Calu3 (cell line): ENCODE data around the gene PEAK1. TPM values are rescaled to one million over a fixed set of nuclear protein-coding genes. Genes with fewer than 3 reads are reported as not detected.

Source experiments
- BruUV-seq: library from RNA; stranded (reverse); fragments of 400-500 nt; replicated peaks from 2 replicates; lab custom pipeline; 2021; lab: Mats Ljungman, UMichigan
- CTCF ChIA-PET: fragments of 300-600 bp; sonication (Branson Sonifier 250); formaldehyde crosslinking; loops from one replicate; lab custom pipeline; 2022; ENCODE audit warnings: antibody characterized with exemption; lab: Charles Lee
- DNase-seq: peaks from one replicate; pipeline ENCODE4 v3.0.0; 2022
- H3K27ac Mint-ChIP-seq: one replicate; pipeline ENCODE4 v1.8.0; 2022; ENCODE audit warnings: mixed read lengths; ENCODE audit not compliant: unreplicated experiment
- H3K27me3 Mint-ChIP-seq: one replicate; pipeline ENCODE4 v1.8.0; 2022; ENCODE audit warnings: mixed read lengths; ENCODE audit not compliant: unreplicated experiment
- H3K36me3 Mint-ChIP-seq: one replicate; pipeline ENCODE4 v1.8.0; 2022; ENCODE audit warnings: mild to moderate bottlenecking, moderate library complexity, mixed read lengths; ENCODE audit not compliant: insufficient read depth, unreplicated experiment
- H3K4me1 Mint-ChIP-seq: one replicate; pipeline ENCODE4 v1.8.0; 2022; ENCODE audit warnings: mild to moderate bottlenecking, low read depth, mixed read lengths; ENCODE audit not compliant: unreplicated experiment
- H3K4me3 Mint-ChIP-seq: one replicate; pipeline ENCODE4 v1.8.0; 2022; ENCODE audit warnings: mild to moderate bottlenecking, low read depth, moderate library complexity, mixed read lengths; ENCODE audit not compliant: unreplicated experiment
- H3K9me3 Mint-ChIP-seq: one replicate; pipeline ENCODE4 v1.8.0; 2022; ENCODE audit warnings: low read depth, mixed read lengths; ENCODE audit not compliant: unreplicated experiment
- intact Hi-C: fragments of 100-400 bp; cut with micrococcal nuclease; formaldehyde crosslinking; loops from one replicate; pipeline ENCODE4 v1.10.0; 2022; ENCODE audit not compliant: unreplicated experiment
- total RNA-seq: library from RNA; stranded (reverse); gene quantifications from 2 replicates; pipeline ENCODE4 v1.2.3, GENCODE V29; 2022
- TF ChIP-seq, protein P1 (sequence below): fragments of 200-600 bp; IDR thresholded peaks from one replicate; pipeline ENCODE4 v1.8.0; 2022; ENCODE audit warnings: antibody characterized with exemption; ENCODE audit not compliant: unreplicated experiment

The PEAK1 gene
- total RNA-seq, 1 experiment from 2014 or later = 54.3 TPM

DNA sequence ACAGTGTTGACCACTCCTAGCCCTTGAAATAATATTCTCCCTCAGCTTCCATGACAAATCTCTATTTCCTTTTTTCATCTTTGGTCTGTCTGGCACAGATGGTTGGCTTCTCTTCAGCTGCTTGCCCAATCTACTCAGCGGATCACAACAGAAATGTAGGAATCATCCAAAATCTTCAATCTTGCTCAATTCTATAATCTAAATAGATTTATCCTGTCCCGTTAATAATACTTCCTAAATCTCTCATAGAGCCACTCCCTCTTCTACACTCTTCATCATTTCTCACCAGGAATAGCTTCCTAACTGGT is 3.8 kb downstream of the PEAK1 start:
- intact Hi-C loops = no loop called here
- BruUV-seq = no TSS peak
- CTCF ChIA-PET = interaction anchor here (0.7 kb wide), 1 partner anchor 228 kb away, joined by 3 read pairs; no protein-coding TSS in a partner anchor
- peaks cover 19% of the 10 kb centered on the region for H3K4me1 Mint-ChIP-seq
- peaks cover 32% of the 10 kb centered on the region for H3K36me3 Mint-ChIP-seq
- DNase-seq = no peak
- TF ChIP-seq, protein P1, sequence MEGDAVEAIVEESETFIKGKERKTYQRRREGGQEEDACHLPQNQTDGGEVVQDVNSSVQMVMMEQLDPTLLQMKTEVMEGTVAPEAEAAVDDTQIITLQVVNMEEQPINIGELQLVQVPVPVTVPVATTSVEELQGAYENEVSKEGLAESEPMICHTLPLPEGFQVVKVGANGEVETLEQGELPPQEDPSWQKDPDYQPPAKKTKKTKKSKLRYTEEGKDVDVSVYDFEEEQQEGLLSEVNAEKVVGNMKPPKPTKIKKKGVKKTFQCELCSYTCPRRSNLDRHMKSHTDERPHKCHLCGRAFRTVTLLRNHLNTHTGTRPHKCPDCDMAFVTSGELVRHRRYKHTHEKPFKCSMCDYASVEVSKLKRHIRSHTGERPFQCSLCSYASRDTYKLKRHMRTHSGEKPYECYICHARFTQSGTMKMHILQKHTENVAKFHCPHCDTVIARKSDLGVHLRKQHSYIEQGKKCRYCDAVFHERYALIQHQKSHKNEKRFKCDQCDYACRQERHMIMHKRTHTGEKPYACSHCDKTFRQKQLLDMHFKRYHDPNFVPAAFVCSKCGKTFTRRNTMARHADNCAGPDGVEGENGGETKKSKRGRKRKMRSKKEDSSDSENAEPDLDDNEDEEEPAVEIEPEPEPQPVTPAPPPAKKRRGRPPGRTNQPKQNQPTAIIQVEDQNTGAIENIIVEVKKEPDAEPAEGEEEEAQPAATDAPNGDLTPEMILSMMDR = no peak
- no peak overlapping the region for H3K4me3 Mint-ChIP-seq
- no peaks in the 10 kb centered on the region for H3K9me3 Mint-ChIP-seq
- no peaks in the 10 kb centered on the region for H3K27me3 Mint-ChIP-seq
- no peak overlapping the region for H3K27ac Mint-ChIP-seq

DNA sequence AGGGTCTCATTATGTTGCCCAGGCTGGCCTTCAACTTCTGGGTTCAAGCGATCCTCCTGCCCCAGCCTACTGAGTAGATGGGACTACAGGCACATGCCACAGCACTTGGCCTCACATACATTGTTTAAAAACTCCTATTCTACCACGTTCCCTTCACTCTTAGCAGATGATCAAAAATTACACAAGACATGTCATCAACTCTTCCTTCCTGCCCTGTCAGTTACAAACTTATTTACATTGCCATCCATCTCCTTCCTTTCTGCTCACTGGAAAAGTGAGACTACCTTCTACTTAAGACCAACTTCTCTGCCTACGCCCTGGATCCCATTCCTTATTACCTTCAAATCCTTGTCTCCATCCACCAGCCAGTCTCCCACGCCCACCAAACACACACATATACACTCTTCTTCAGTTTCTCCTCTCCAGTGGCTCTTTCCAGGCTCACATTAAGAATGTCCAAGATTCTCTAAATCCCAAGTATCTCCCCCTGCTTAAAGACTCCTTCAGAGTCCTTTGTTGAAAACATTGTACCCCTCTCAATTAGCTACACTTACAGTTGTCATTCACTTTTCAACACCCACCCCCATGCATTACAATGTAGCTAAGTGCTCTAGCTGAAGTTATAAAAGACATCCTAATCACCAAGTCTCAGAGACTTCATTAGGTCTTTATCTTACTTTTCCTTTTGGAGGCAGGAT is 4.3 kb downstream of the PEAK1 start:
- no peak for DNase-seq
- intact Hi-C loops = no loop called here
- CTCF ChIA-PET = interaction anchor here (0.7 kb wide), 1 partner anchor 228 kb away, joined by 3 read pairs; no protein-coding TSS in a partner anchor
- Mint-ChIP-seq H3K9me3 (no peaks in the 10 kb centered on the region), H3K4me1 (peaks cover 19% of the 10 kb centered on the region), H3K36me3 (peaks cover 27% of the 10 kb centered on the region), H3K4me3 (no peak overlapping the region), H3K27me3 (no peaks in the 10 kb centered on the region), H3K27ac (no peak overlapping the region)
- BruUV-seq = no TSS peak
- TF ChIP-seq, protein P1 = no peak

DNA sequence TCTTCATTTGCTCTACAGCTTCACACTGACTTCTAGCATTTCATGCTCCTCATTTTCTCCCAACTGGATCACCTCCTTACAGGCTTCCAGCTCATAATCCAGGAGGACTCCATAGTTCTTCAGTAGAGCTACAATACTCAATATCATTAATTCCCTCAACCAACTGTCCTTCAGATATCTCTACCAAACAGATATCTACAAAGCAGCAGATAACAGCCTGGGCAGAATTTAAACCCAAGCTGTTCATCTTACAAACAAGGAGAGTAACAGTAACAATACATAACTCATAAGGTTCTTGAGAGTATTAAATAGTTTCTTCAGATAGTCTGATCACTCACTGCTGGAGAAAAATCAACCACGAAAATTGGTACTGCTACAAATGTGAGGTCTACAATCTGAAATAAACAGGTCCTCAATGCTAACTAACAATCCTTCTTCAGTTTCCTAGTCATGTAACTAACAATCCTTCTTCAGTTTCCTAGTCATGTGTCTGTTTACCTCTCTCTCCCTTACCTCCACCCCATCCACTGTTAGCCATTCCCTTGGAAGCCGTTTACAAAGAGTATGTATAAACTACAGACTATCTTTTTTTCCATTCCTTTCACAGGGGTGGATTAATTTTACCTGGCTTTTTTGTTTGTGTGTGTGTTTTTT is 5.0 kb downstream of the PEAK1 start:
- TF ChIP-seq, protein P1 = no peak
- peaks cover 20% of the 10 kb centered on the region for H3K36me3 Mint-ChIP-seq
- CTCF ChIA-PET = no interaction called here
- H3K27ac Mint-ChIP-seq = no peak overlapping the region
- DNase-seq = no peak
- peaks cover 24% of the 10 kb centered on the region for H3K4me1 Mint-ChIP-seq
- no peaks in the 10 kb centered on the region for H3K27me3 Mint-ChIP-seq
- no peak overlapping the region for H3K4me3 Mint-ChIP-seq
- no TSS peak for BruUV-seq
- H3K9me3 Mint-ChIP-seq = no peaks in the 10 kb centered on the region
- intact Hi-C loops = no loop called here

DNA sequence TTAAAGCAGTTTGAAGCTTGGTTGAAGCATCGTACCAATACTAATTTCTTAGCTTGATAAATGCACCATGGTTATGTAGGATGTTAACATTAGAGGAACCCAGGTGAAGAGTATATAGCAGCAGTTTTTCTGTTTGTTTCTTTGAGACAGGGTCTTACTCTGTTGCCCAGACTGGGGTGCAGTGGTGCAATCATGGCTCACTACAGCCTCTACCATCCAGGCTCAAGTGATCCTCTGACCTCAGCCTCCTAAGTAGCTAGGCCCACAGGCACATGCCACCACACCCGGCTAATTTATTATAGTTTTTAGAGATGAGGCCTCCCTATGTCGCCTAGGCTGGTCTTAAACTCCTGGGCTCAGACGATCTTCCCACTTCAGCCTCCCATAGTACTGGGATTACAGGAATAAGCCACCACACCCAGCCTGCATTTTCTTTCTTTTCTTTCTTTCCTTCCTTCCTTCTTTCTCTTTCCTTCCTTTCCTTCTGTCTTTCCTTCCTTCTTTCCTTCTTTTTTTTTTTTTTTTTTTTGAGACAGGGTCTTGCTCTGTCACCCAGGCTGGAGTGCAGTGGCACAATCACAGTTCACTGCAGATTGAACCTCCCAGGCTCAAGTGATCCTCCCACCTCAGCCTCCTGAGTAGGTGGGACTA is 6.1 kb downstream of the PEAK1 start:
- CTCF ChIA-PET = interaction anchor here (0.7 kb wide), 1 partner anchor 75 kb away, joined by 4 read pairs; no protein-coding TSS in a partner anchor
- intact Hi-C loops = no loop called here
- no peak overlapping the region for H3K27ac Mint-ChIP-seq

More for the DNA sequence above, 6.1 kb downstream of the PEAK1 start:
- H3K9me3 Mint-ChIP-seq = no peaks in the 10 kb centered on the region
- no TSS peak for BruUV-seq
- H3K36me3 Mint-ChIP-seq = peaks cover 10% of the 10 kb centered on the region
- H3K27me3 Mint-ChIP-seq = no peaks in the 10 kb centered on the region
- no peak overlapping the region for H3K4me3 Mint-ChIP-seq
- H3K4me1 Mint-ChIP-seq = peaks cover 27% of the 10 kb centered on the region
- TF ChIP-seq, protein P1 = no peak
- no peak for DNase-seq
